Fibroblast of mammary gland (primary cell): ENCODE results near the gene CACNA1C.

Experiments used
- DNase-seq: peaks from one replicate; pipeline ENCODE4 v3.0.0-alpha.2; 2010; ENCODE audit warnings: low read depth
- H3K4me3 ChIP-seq: 2 replicates; pipeline ENCODE4 v1.5.1; 2011; ENCODE audit warnings: low read depth, mild to moderate bottlenecking, low read length, moderate library complexity; ENCODE audit not compliant: control insufficient read depth
- CTCF ChIP-seq: conservative IDR thresholded peaks from 2 replicates; pipeline ENCODE4 v1.5.1; 2011; ENCODE audit warnings: low read depth, low read length, inconsistent platforms; ENCODE audit not compliant: control insufficient read depth, insufficient read depth

CACNA1C gene

GRCh38 chr12:2329661-2330210 is 276.9 kb downstream of the CACNA1C start:
- no peak overlapping the region for H3K4me3 ChIP-seq
- no peak for TF ChIP-seq CTCF
- no peak for DNase-seq

GRCh38 chr12:2332236-2332635 is 279.4 kb downstream of the CACNA1C start:
- no peak overlapping the region for H3K4me3 ChIP-seq
- peak; percentile 36 for DNase-seq
- no peak for TF ChIP-seq CTCF

- H3K4me3 ChIP-seq = no peak overlapping the region
- no peak for TF ChIP-seq CTCF
- DNase-seq = no peak
These were observed 280.2 kb downstream of the CACNA1C start for GRCh38 chr12:2332947-2333346.

- no peak for DNase-seq
- no peak for TF ChIP-seq CTCF
These were observed 280.9 kb downstream of the CACNA1C start for GRCh38 chr12:2333491-2334195.

GRCh38 chr12:2334271-2334670 is 281.5 kb downstream of the CACNA1C start:
- H3K4me3 ChIP-seq = no peak overlapping the region
- no peak for TF ChIP-seq CTCF
- no peak for DNase-seq

More at GRCh38 chr12:2333491-2334195, 280.9 kb downstream of the CACNA1C start:
- no peak overlapping the region for H3K4me3 ChIP-seq

- DNase-seq = no peak
- no peak overlapping the region for H3K4me3 ChIP-seq
- TF ChIP-seq CTCF = no peak
These were observed 281.9 kb downstream of the CACNA1C start for GRCh38 chr12:2334689-2335088.

GRCh38 chr12:2335109-2335508 is 282.3 kb downstream of the CACNA1C start:
- DNase-seq = no peak
- no peak for TF ChIP-seq CTCF
- H3K4me3 ChIP-seq = no peak overlapping the region
